Small intestine (tissue), 7 donors: Measurements from ENCODE around the gene GAREM1. TPM values are rescaled to one million over a fixed set of nuclear protein-coding genes. Genes with fewer than 3 reads are reported as not detected.

Source experiments
- DNase-seq, 2 donors: peaks; one replicate each; pipeline versions ENCODE4 v3.0.0 to v3.0.0-alpha.2; 2013
- FAIRE-seq: peaks from 2 replicates; lab custom pipeline; 2012; peaks lifted over from hg19 to GRCh38; lab: Jason Lieb, UNC
- H3K27ac ChIP-seq, 3 donors: one replicate each; pipeline ENCODE4 v1.5.1; 2013; ENCODE audit warnings: low read length in 2 of 3, mild to moderate bottlenecking in 2 of 3, control low read depth in 1 of 3, inconsistent platforms in 1 of 3, low read depth in 1 of 3, moderate library complexity in 1 of 3
- H3K27me3 ChIP-seq, 3 donors: one replicate each; pipeline ENCODE4 v1.6.1; 2013; ENCODE audit warnings: low read length in 3 of 3, inconsistent platforms in 1 of 3; ENCODE audit not compliant: control insufficient read depth in 3 of 3, insufficient read depth in 3 of 3
- H3K36me3 ChIP-seq, 3 donors: one replicate each; pipeline ENCODE4 v1.6.1; 2013; ENCODE audit warnings: low read length in 3 of 3, inconsistent platforms in 1 of 3, low read depth in 1 of 3, mild to moderate bottlenecking in 1 of 3, moderate library complexity in 1 of 3; ENCODE audit not compliant: control insufficient read depth in 3 of 3, insufficient read depth in 2 of 3
- H3K4me1 ChIP-seq, 3 donors: one replicate each; pipeline ENCODE4 v1.6.1; 2013; ENCODE audit warnings: low read length in 2 of 3, inconsistent platforms in 1 of 3, low read depth in 1 of 3, mild to moderate bottlenecking in 1 of 3, moderate library complexity in 1 of 3; ENCODE audit not compliant: control insufficient read depth in 3 of 3, insufficient read depth in 2 of 3
- H3K4me3 ChIP-seq, 3 donors: one replicate each; pipeline ENCODE4 v1.5.1; 2013; ENCODE audit warnings: low read length in 3 of 3, control low read depth in 1 of 3, inconsistent platforms in 1 of 3, low read depth in 1 of 3, mild to moderate bottlenecking in 1 of 3, moderate library complexity in 1 of 3
- H3K9me3 ChIP-seq, 2 donors: one replicate each; pipeline ENCODE4 v1.6.1; 2013; ENCODE audit warnings: low read depth in 1 of 2, low read length in 1 of 2; ENCODE audit not compliant: control insufficient read depth in 2 of 2, insufficient read depth in 1 of 2
- WGBS, 3 donors: extraction: QIAGEN DNeasy Blood & Tissue Kit; methylation state at CpG; one replicate each; pipeline ENCODE4 v1.1.7; 2013; 5-methylcytosine and 5-hydroxymethylcytosine counted together
- polyA plus RNA-seq, 4 donors: library from polyadenylated mRNA; stranded (reverse) in 3 of 4; unstranded in 1 of 4; fragments of 200-250 nt in 3 of 4; fragments of 120-200 nt in 1 of 4; gene quantifications; one replicate each; pipeline versions ENCODE4 v1.2.1 to v1.2.3, GENCODE V29; 2013
- donor health status: healthy with polysubstance abuse.
- donor health status: control.
- donor health status: control.
- donor health status: Bipolar disorder and iron deficiency.
- donor health status: healthy.

Gene GAREM1
- polyA plus RNA-seq, 4 donors = 1.9 to 12.8 (median 4.0) TPM

DNA sequence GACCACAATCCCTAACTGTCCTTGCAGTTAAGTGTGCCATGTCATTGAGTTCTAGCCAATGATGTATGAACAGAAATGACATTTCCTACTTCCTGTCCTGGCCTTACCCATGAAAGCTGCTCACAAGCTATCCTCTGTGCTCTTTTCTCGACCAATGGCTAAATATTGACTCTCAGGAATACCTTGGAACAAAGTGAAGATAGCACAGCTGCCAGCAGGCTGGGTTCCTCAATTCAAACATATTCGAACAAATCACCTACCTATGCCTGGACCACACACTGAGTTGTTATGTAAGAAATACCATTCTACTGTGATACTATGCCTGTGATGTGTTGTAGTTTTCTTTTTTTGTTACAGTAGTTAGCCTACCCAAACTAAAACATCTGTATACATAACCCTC is 65.1 kb downstream of the GAREM1 start:
- no peaks in the 10 kb centered on the region for H3K27me3 ChIP-seq
- DNase-seq (no peak), FAIRE-seq (no peak)
- H3K4me1 ChIP-seq = no peaks in the 10 kb centered on the region
- 79 to 86% (median 82%) methylated on average over 2 of the region's 2 CpGs for WGBS, 3 donors
- H3K36me3 ChIP-seq = no peaks in the 10 kb centered on the region
- no peak overlapping the region for H3K27ac ChIP-seq
- no peak overlapping the region for H3K4me3 ChIP-seq
- no peaks in the 10 kb centered on the region for H3K9me3 ChIP-seq

DNA sequence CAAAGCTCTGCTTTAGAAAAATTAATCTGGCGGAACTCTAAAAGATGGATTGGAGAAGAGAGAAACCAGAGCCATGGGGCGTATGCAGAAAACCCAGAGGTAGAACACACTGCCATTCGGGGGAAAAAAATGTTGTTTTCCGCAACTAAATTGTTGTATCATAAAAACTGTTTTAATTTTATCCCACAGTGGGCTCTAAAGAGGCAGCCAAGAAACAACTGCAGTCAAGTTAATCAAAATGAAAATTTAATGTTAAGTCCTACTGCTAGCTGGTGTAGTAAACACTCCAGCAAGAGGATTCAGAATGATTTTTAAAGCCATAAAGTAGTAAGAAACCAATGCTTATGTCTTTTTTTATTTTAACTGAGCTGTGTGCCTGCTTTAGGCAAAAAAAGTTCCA is 69.1 kb downstream of the GAREM1 start:
- no peak for FAIRE-seq
- Histone ChIP-seq H3K36me3 (no peaks in the 10 kb centered on the region), H3K9me3 (no peaks in the 10 kb centered on the region), H3K27me3 (no peaks in the 10 kb centered on the region), H3K4me1 (no peaks in the 10 kb centered on the region), H3K27ac (no peak overlapping the region), H3K4me3 (no peak overlapping the region)
- no peak for DNase-seq
- 88 to 95% (median 92%) methylated on average over 4 of the region's 4 CpGs for WGBS, 3 donors

DNA sequence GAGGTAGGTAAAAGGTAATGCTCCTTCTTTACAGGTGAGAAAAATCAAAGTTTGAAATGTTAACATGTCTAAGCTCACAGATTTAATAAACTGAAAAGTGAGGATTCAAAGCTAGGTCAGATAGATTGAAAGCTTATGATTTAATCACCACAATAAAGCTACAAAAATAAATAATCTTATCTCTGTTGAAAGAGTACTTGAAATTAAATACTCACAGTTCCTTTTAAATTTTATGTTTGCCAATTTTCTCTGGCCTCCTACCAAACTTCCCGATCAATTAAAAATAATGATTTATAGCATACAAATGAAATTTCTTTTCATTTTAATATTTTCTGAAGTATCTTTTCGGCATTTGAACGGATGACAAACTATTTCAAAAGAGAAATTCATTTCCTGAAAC is 77.3 kb downstream of the GAREM1 start:
- H3K27me3 ChIP-seq = no peaks in the 10 kb centered on the region
- H3K27ac ChIP-seq = no peak overlapping the region
- H3K36me3 ChIP-seq = peaks cover 0 to 3% (median 0%) of the 10 kb centered on the region in 3 donors
- FAIRE-seq (peak; percentile 65), DNase-seq (no peak)
- peaks cover 0 to 2% (median 0%) of the 10 kb centered on the region in 3 donors for H3K4me1 ChIP-seq
- WGBS, 3 donors = 11 to 48% (median 26%) methylated on average over 3 of the region's 3 CpGs
- H3K4me3 ChIP-seq = no peak overlapping the region
- H3K9me3 ChIP-seq = no peaks in the 10 kb centered on the region

DNA sequence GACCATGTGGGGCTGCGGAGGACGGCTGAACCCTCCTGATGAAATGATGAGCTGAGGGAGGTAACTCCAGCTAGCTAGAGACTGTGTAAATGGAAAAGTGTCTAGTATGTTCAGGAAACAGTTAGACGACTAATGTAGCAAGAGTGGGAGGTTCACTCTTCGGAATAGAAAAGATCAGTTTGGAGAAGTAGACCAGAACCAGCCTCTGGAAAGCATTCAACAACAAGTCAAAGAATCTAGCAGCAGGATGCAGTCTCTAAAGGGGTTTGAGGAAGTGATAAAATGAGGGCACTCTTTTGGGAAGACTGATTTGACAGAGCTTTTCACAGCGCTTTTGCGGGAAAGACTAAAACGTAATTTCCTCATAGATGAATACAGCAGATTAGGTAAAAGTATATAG is 79.6 kb downstream of the GAREM1 start:
- no peaks in the 10 kb centered on the region for H3K9me3 ChIP-seq
- H3K4me3 ChIP-seq = no peak overlapping the region
- no peak for DNase-seq
- H3K4me1 ChIP-seq = peaks cover 0 to 2% (median 0%) of the 10 kb centered on the region in 3 donors
- H3K36me3 ChIP-seq = peaks cover 0 to 3% (median 2%) of the 10 kb centered on the region in 3 donors
- 77 to 85% (median 80%) methylated on average over 7 of the region's 7 CpGs for WGBS, 3 donors
- no peaks in the 10 kb centered on the region for H3K27me3 ChIP-seq
- H3K27ac ChIP-seq = no peak overlapping the region
- no peak for FAIRE-seq

DNA sequence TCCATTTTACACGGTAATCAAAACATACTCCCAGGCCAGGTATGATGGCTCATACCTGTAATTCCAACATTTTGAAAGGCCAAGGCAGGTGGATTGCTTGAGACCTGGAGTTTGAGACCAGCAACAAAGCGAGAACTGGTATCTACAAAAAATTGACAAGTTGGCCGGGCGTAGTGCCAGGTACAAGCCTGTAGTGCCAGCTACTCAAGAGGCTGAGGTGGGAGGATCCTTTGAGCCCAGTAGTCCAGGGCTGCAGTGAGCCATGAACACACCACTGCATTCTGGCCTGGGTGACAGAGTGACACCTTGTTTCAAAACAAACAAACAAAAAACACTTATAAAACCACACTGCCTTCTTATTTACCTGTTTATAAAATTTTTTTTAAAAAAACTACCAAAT is 80.8 kb downstream of the GAREM1 start:
- WGBS, 3 donors = 17 to 65% (median 53%) methylated on average over 4 of the region's 4 CpGs
- no peak overlapping the region for H3K27ac ChIP-seq
- no peaks in the 10 kb centered on the region for H3K27me3 ChIP-seq
- DNase-seq (peak in 1 of 2 donors; percentile 69), FAIRE-seq (no peak)
- peaks cover 0 to 3% (median 2%) of the 10 kb centered on the region in 3 donors for H3K36me3 ChIP-seq
- no peak overlapping the region for H3K4me3 ChIP-seq
- no peaks in the 10 kb centered on the region for H3K9me3 ChIP-seq
- peaks cover 0 to 2% (median 0%) of the 10 kb centered on the region in 3 donors for H3K4me1 ChIP-seq

DNA sequence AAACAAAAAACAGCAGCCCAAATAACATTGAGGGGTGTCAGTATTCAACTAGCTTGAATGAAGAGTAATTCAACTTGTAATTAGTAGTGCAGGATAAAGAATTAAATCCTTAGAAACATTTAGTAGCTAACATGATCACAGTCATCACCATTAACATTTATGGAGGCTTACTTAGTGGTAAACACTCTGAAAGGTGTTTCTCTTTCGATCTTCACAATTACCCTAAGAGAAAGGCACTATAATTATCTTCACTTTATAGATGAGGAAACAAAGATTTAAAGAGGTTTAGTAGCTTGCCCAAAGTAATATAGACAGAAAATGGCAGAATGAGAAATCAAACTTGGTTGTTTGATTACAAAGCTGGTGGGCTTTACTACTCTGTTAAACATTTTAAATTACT is 81.5 kb downstream of the GAREM1 start:
- H3K36me3 ChIP-seq = peaks cover 0 to 3% (median 2%) of the 10 kb centered on the region in 3 donors
- 30 to 63% (median 46%) methylated on average over 1 of the region's 1 CpG for WGBS, 3 donors
- H3K9me3 ChIP-seq = no peaks in the 10 kb centered on the region
- no peaks in the 10 kb centered on the region for H3K27me3 ChIP-seq
- FAIRE-seq (no peak), DNase-seq (no peak)
- peaks cover 0 to 2% (median 0%) of the 10 kb centered on the region in 3 donors for H3K4me1 ChIP-seq
- no peak overlapping the region for H3K27ac ChIP-seq
- no peak overlapping the region for H3K4me3 ChIP-seq

DNA sequence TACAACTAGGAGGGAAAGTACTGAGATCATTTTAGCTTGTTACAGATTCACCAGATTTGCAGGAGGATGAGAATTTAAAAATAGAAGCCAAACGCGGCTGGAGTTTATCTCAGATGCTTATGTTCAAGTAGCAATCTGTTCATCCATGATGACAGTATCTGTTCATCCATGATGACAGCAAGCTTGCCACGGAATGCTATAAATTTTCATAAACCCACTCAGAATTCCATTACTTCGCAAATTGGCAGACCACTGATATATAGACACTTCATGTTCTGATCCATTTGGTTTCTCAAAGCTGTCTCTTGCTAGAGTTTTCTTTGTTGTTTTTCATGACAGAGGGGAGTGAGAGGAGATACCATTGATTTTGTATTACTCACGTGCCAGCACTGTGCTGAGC is 84.2 kb downstream of the GAREM1 start:
- DNase-seq (no peak), FAIRE-seq (no peak)
- H3K27ac ChIP-seq = no peak overlapping the region
- peaks cover 0 to 2% (median 0%) of the 10 kb centered on the region in 3 donors for H3K4me1 ChIP-seq
- peaks cover 0 to 2% (median 0%) of the 10 kb centered on the region in 3 donors for H3K36me3 ChIP-seq
- no peaks in the 10 kb centered on the region for H3K9me3 ChIP-seq
- H3K27me3 ChIP-seq = no peaks in the 10 kb centered on the region
- WGBS, 3 donors = 78 to 91% (median 80%) methylated on average over 5 of the region's 5 CpGs
- no peak overlapping the region for H3K4me3 ChIP-seq

DNA sequence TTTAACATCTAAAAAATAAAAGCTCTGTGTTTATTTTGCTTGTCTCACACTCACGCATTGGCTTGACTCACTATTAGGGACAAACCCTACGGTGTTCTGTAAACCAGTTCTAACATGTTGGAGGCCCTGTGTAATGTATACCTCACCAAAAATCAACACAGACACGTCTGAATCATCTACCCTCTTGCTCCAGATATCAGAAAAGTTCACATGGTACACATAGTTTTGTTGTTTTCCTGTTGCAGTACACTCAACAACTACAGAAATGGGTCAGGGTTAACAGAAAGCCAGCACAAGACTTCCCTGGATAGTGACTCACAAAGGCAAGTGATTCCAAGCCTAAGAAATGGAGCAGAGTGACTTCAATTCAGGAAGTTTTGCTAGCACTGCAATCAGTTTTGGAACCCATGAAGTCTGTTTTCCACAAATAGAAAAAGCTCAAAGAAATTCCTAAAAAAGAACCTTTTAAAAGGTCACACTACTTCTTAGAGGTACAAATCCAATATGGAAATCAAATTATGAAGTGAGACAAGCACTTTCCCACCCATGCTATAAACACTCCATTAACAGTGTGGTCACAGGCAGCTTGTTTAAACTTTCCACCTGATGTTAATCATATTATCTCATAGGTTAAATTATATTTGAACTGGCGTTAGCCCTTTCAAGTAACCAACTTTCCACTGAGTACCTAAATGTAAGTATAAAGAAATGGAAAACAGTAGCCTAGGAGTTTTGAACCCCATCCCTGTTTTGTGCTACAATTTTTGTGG is 87.4 kb downstream of the GAREM1 start:
- no peak for FAIRE-seq
- Histone ChIP-seq H3K4me1 (peaks cover 0 to 3% (median 1%) of the 10 kb centered on the region in 3 donors), H3K9me3 (no peaks in the 10 kb centered on the region), H3K27me3 (no peaks in the 10 kb centered on the region), H3K27ac (no peak overlapping the region), H3K4me3 (no peak overlapping the region), H3K36me3 (peaks cover 0 to 3% (median 2%) of the 10 kb centered on the region in 3 donors)
- 38 to 56% (median 48%) methylated on average over 4 of the region's 4 CpGs for WGBS, 3 donors
- DNase-seq = peak in 1 of 2 donors; percentile 22
